Measurements from ENCODE around the gene NDUFAF2. TPM values are rescaled to one million over a fixed set of nuclear protein-coding genes. Genes with fewer than 3 reads are reported as not detected.
"Not testable (repeated sequence)": the region's sequence is repeated elsewhere in the genome, so short reads cannot be mapped to it uniquely, and the experiment has no call there.

Gene NDUFAF2
- total and polyA plus RNA-seq, 4 donors: 18.2 to 40.2 (median 36.1) TPM

GRCh38 chr5:61028382-61028781 is 83.4 kb downstream of the NDUFAF2 start:
- no CpG with 5 or more reads among the region's 1 CpG for WGBS (ENCODE audit: insufficient coverage)
- no peaks in the 10 kb centered on the region for H3K27me3 ChIP-seq (ENCODE audit: control insufficient read depth, insufficient read depth, low read length)

GRCh38 chr5:61029456-61030162 is 84.6 kb downstream of the NDUFAF2 start:
- Histone ChIP-seq H3K9me3 (ENCODE audit: control insufficient read depth, insufficient read depth, low read length) (no peaks in the 10 kb centered on the region), H3K27ac (ENCODE audit: low read depth, low read length) (no peak overlapping the region), H3K4me3 (ENCODE audit: low read depth, low read length) (no peak overlapping the region), H3K36me3 (ENCODE audit: control insufficient read depth, insufficient read depth, low read length) (no peaks in the 10 kb centered on the region), H3K4me1 (ENCODE audit: control insufficient read depth, insufficient read depth, low read length) (no peaks in the 10 kb centered on the region), H3K27me3 (ENCODE audit: control insufficient read depth, insufficient read depth, low read length) (no peaks in the 10 kb centered on the region)
- peak in 1 of 6 donors; percentile 31 for DNase-seq (ENCODE audit: low read depth in 4 of 6, low spot score in 6 of 6)
- 92% methylated on average over 1 of the region's 6 CpGs for WGBS (ENCODE audit: insufficient coverage)

More at GRCh38 chr5:61028382-61028781, 83.4 kb downstream of the NDUFAF2 start:
- H3K4me1 ChIP-seq (ENCODE audit: control insufficient read depth, insufficient read depth, low read length): no peaks in the 10 kb centered on the region
- no peak overlapping the region for H3K27ac ChIP-seq (ENCODE audit: low read depth, low read length)
- H3K9me3 ChIP-seq (ENCODE audit: control insufficient read depth, insufficient read depth, low read length): no peaks in the 10 kb centered on the region
- DNase-seq (ENCODE audit: low read depth in 4 of 6, low spot score in 6 of 6): no peak
- no peaks in the 10 kb centered on the region for H3K36me3 ChIP-seq (ENCODE audit: control insufficient read depth, insufficient read depth, low read length)
- H3K4me3 ChIP-seq (ENCODE audit: low read depth, low read length): no peak overlapping the region

- DNase-seq (ENCODE audit: low read depth in 4 of 6, low spot score in 6 of 6): no peak
- no peak overlapping the region for H3K4me3 ChIP-seq (ENCODE audit: low read depth, low read length)
- no peak overlapping the region for H3K27ac ChIP-seq (ENCODE audit: low read depth, low read length)
- H3K4me1 ChIP-seq (ENCODE audit: control insufficient read depth, insufficient read depth, low read length): no peaks in the 10 kb centered on the region
- no peaks in the 10 kb centered on the region for H3K36me3 ChIP-seq (ENCODE audit: control insufficient read depth, insufficient read depth, low read length)
- no peaks in the 10 kb centered on the region for H3K9me3 ChIP-seq (ENCODE audit: control insufficient read depth, insufficient read depth, low read length)
- no peaks in the 10 kb centered on the region for H3K27me3 ChIP-seq (ENCODE audit: control insufficient read depth, insufficient read depth, low read length)
Measured at GRCh38 chr5:61030163-61030482, 85.1 kb downstream of the NDUFAF2 start.

DNA sequence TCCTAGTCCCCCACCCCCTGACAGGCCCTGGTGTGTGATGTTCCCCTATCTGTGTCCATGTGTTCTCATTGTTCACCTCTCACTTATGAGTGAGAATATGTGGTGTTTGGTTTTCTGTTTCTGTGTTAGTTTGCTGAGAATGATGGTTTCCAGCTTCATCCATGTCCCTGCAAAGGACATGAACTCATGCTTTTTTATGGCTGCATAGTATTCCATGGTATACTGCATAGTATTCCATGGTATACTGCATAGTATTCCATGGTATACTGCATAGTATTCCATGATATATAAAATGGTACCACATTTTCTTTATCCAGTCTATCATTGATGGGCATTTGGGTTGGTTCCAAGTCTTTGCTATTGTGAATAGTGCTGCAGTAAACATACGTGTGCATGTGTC is 86.3 kb downstream of the NDUFAF2 start:
- H3K4me3 ChIP-seq (ENCODE audit: low read depth, low read length); H3K27ac ChIP-seq (ENCODE audit: low read depth, low read length); H3K4me1 ChIP-seq (ENCODE audit: control insufficient read depth, insufficient read depth, low read length); H3K36me3 ChIP-seq (ENCODE audit: control insufficient read depth, insufficient read depth, low read length); H3K27me3 ChIP-seq (ENCODE audit: control insufficient read depth, insufficient read depth, low read length); H3K9me3 ChIP-seq (ENCODE audit: control insufficient read depth, insufficient read depth, low read length); DNase-seq (ENCODE audit: low read depth in 4 of 6, low spot score in 6 of 6): not testable (repeated sequence)
- no CpG with 5 or more reads among the region's 1 CpG for WGBS (ENCODE audit: insufficient coverage)

GRCh38 chr5:61044545-61044944 is 99.5 kb downstream of the NDUFAF2 start:
- DNase-seq (ENCODE audit: low read depth in 4 of 6, low spot score in 6 of 6): no peak
- Histone ChIP-seq H3K27me3 (ENCODE audit: control insufficient read depth, insufficient read depth, low read length) (no peaks in the 10 kb centered on the region), H3K27ac (ENCODE audit: low read depth, low read length) (no peak overlapping the region), H3K4me3 (ENCODE audit: low read depth, low read length) (no peak overlapping the region), H3K9me3 (ENCODE audit: control insufficient read depth, insufficient read depth, low read length) (peaks cover 1% of the 10 kb centered on the region), H3K36me3 (ENCODE audit: control insufficient read depth, insufficient read depth, low read length) (peaks cover 2% of the 10 kb centered on the region), H3K4me1 (ENCODE audit: control insufficient read depth, insufficient read depth, low read length) (no peaks in the 10 kb centered on the region)

DNA sequence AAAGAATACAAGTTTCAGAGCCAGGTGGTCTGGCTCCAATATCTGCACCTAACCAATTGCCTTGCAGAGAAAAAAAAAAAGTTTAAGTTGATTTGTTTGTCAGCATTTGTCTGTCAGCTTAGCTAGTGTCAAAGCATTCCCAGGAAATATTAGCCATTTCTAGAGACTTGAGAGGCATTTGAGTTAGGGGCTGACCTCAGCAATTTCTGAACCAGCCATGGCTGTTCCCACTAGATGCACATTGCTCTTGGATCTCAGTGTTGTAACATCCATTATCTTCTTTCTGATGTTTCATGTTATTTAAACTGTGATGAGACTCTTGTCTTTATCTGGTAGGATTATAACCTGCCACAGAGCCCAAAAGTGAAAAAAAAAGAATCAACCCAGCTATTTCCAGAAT is 102.3 kb downstream of the NDUFAF2 start:
- Histone ChIP-seq H3K27me3 (ENCODE audit: control insufficient read depth, insufficient read depth, low read length) (no peaks in the 10 kb centered on the region), H3K27ac (ENCODE audit: low read depth, low read length) (no peak overlapping the region), H3K36me3 (ENCODE audit: control insufficient read depth, insufficient read depth, low read length) (no peaks in the 10 kb centered on the region), H3K4me1 (ENCODE audit: control insufficient read depth, insufficient read depth, low read length) (no peaks in the 10 kb centered on the region), H3K9me3 (ENCODE audit: control insufficient read depth, insufficient read depth, low read length) (peaks cover 1% of the 10 kb centered on the region), H3K4me3 (ENCODE audit: low read depth, low read length) (no peak overlapping the region)
- DNase-seq (ENCODE audit: low read depth in 4 of 6, low spot score in 6 of 6): no peak

- no CpG with 5 or more reads among the region's 1 CpG for WGBS (ENCODE audit: insufficient coverage)
- DNase-seq (ENCODE audit: low read depth in 4 of 6, low spot score in 6 of 6): no peak
- Histone ChIP-seq H3K4me1 (ENCODE audit: control insufficient read depth, insufficient read depth, low read length) (no peaks in the 10 kb centered on the region), H3K27me3 (ENCODE audit: control insufficient read depth, insufficient read depth, low read length) (no peaks in the 10 kb centered on the region), H3K27ac (ENCODE audit: low read depth, low read length) (no peak overlapping the region), H3K4me3 (ENCODE audit: low read depth, low read length) (no peak overlapping the region), H3K36me3 (ENCODE audit: control insufficient read depth, insufficient read depth, low read length) (no peaks in the 10 kb centered on the region), H3K9me3 (ENCODE audit: control insufficient read depth, insufficient read depth, low read length) (peaks cover 1% of the 10 kb centered on the region)
Measured at GRCh38 chr5:61048534-61048933, 103.5 kb downstream of the NDUFAF2 start.

DNA sequence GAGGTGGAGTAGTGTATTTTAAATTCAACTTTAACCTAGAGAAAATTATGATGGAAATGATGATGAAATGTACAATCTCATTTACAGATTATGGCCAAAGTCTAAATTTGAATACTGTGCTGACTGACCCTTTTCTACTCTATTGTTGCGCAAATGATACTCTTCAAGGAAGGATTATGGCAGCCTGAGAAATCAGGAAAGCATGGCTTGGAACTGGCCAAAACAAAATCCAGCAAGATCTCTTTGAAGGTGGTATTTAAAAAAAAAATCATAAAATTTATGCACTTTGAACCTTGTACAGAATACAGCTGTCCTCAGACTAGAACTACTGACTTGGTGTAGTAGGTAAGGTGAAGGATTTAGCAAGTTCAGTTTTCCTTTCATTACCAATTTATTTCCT is 105.3 kb downstream of the NDUFAF2 start:
- H3K4me3 ChIP-seq (ENCODE audit: low read depth, low read length): no peak overlapping the region
- H3K4me1 ChIP-seq (ENCODE audit: control insufficient read depth, insufficient read depth, low read length): no peaks in the 10 kb centered on the region
- WGBS (ENCODE audit: insufficient coverage): no CpG with 5 or more reads among the region's 1 CpG
- no peak overlapping the region for H3K27ac ChIP-seq (ENCODE audit: low read depth, low read length)
- no peaks in the 10 kb centered on the region for H3K27me3 ChIP-seq (ENCODE audit: control insufficient read depth, insufficient read depth, low read length)
- no peaks in the 10 kb centered on the region for H3K9me3 ChIP-seq (ENCODE audit: control insufficient read depth, insufficient read depth, low read length)
- H3K36me3 ChIP-seq (ENCODE audit: control insufficient read depth, insufficient read depth, low read length): no peaks in the 10 kb centered on the region
- DNase-seq (ENCODE audit: low read depth in 4 of 6, low spot score in 6 of 6): no peak

- Histone ChIP-seq H3K9me3 (ENCODE audit: control insufficient read depth, insufficient read depth, low read length) (no peaks in the 10 kb centered on the region), H3K36me3 (ENCODE audit: control insufficient read depth, insufficient read depth, low read length) (no peaks in the 10 kb centered on the region), H3K4me1 (ENCODE audit: control insufficient read depth, insufficient read depth, low read length) (no peaks in the 10 kb centered on the region), H3K27me3 (ENCODE audit: control insufficient read depth, insufficient read depth, low read length) (no peaks in the 10 kb centered on the region), H3K27ac (ENCODE audit: low read depth, low read length) (no peak overlapping the region), H3K4me3 (ENCODE audit: low read depth, low read length) (no peak overlapping the region)
- 80% methylated on average over 1 of the region's 1 CpG for WGBS (ENCODE audit: insufficient coverage)
- peak in 1 of 6 donors; percentile 30 for DNase-seq (ENCODE audit: low read depth in 4 of 6, low spot score in 6 of 6)
Measured at GRCh38 chr5:61051267-61051666, 106.3 kb downstream of the NDUFAF2 start.

GRCh38 chr5:61052882-61053281 is 107.9 kb downstream of the NDUFAF2 start:
- DNase-seq (ENCODE audit: low read depth in 4 of 6, low spot score in 6 of 6): peak in 1 of 6 donors; percentile 17
- no peak overlapping the region for H3K27ac ChIP-seq (ENCODE audit: low read depth, low read length)
- H3K36me3 ChIP-seq (ENCODE audit: control insufficient read depth, insufficient read depth, low read length): no peaks in the 10 kb centered on the region
- H3K9me3 ChIP-seq (ENCODE audit: control insufficient read depth, insufficient read depth, low read length): no peaks in the 10 kb centered on the region
- H3K4me1 ChIP-seq (ENCODE audit: control insufficient read depth, insufficient read depth, low read length): no peaks in the 10 kb centered on the region
- no peak overlapping the region for H3K4me3 ChIP-seq (ENCODE audit: low read depth, low read length)
- H3K27me3 ChIP-seq (ENCODE audit: control insufficient read depth, insufficient read depth, low read length): no peaks in the 10 kb centered on the region
- no CpG with 5 or more reads among the region's 2 CpGs for WGBS (ENCODE audit: insufficient coverage)

Measured in spinal cord (tissue), 10 donors.